Mesendoderm (in vitro differentiated cells): Measurements from ENCODE around the gene MMP14.

Experiments used
- DNase-seq: peaks from one replicate; pipeline ENCODE4 v3.0.0; 2013
- H2AK5ac ChIP-seq: 2 replicates; pipeline ENCODE4 v1.6.1; 2013; ENCODE audit warnings: low read length, inconsistent platforms
- H2BK120ac ChIP-seq: 2 replicates; pipeline ENCODE4 v1.6.1; 2013; ENCODE audit warnings: low read depth, mild to moderate bottlenecking, low read length, moderate library complexity, mixed read lengths
- H2BK15ac ChIP-seq: replicated peaks from 2 replicates; pipeline ENCODE4 v1.6.1; 2013; ENCODE audit warnings: low read depth, mild to moderate bottlenecking, moderate library complexity
- H2BK5ac ChIP-seq: 2 replicates; pipeline ENCODE4 v1.6.1; 2013; ENCODE audit warnings: low read length, inconsistent platforms
- H3K18ac ChIP-seq: 2 replicates; pipeline ENCODE4 v1.6.1; 2013; ENCODE audit warnings: mild to moderate bottlenecking, low read length, mixed read lengths
- H3K23ac ChIP-seq: one replicate; pipeline ENCODE4 v1.6.1; 2013; ENCODE audit warnings: low read length
- H3K27ac ChIP-seq: 2 replicates; pipeline ENCODE4 v1.5.1; 2013; ENCODE audit warnings: low read depth, mild to moderate bottlenecking, inconsistent platforms, low read length, moderate library complexity
- H3K27me3 ChIP-seq: 2 replicates; pipeline ENCODE4 v1.6.1; 2013; ENCODE audit warnings: low read length, control low read depth, mild to moderate bottlenecking, inconsistent platforms; ENCODE audit not compliant: insufficient read depth, poor library complexity
- H3K36me3 ChIP-seq: 2 replicates; pipeline ENCODE4 v1.6.1; 2013; ENCODE audit warnings: low read length, inconsistent platforms; ENCODE audit not compliant: control insufficient read depth, insufficient read depth
- H3K4ac ChIP-seq: one replicate; pipeline ENCODE4 v1.6.1; 2013; ENCODE audit warnings: low read depth, mild to moderate bottlenecking, low read length, moderate library complexity
- H3K4me1 ChIP-seq: 2 replicates; pipeline ENCODE4 v1.6.1; 2013; ENCODE audit warnings: low read depth, low read length, inconsistent platforms; ENCODE audit not compliant: control insufficient read depth
- H3K4me2 ChIP-seq: 2 replicates; pipeline ENCODE4 v1.6.1; 2013; ENCODE audit warnings: low read length
- H3K4me3 ChIP-seq: 2 replicates; pipeline ENCODE4 v1.5.1; 2013; ENCODE audit warnings: mild to moderate bottlenecking, low read length
- H3K56ac ChIP-seq: one replicate; pipeline ENCODE4 v1.6.1; 2013; ENCODE audit warnings: low read length
- H3K79me1 ChIP-seq: 2 replicates; pipeline ENCODE4 v1.6.1; 2013; ENCODE audit warnings: low read length, inconsistent platforms
- H3K79me2 ChIP-seq: 2 replicates; pipeline ENCODE4 v1.6.1; 2013; ENCODE audit warnings: mild to moderate bottlenecking, low read length; ENCODE audit not compliant: control insufficient read depth, insufficient read depth
- H3K9ac ChIP-seq: 2 replicates; pipeline ENCODE4 v1.6.1; 2013; ENCODE audit warnings: low read length, inconsistent platforms
- H4K5ac ChIP-seq: one replicate; pipeline ENCODE4 v1.6.1; 2013; ENCODE audit warnings: low read length
- H4K8ac ChIP-seq: one replicate; pipeline ENCODE4 v1.6.1; 2013; ENCODE audit warnings: low read depth, mild to moderate bottlenecking, control low read depth, low read length, moderate library complexity
- WGBS: extraction: QIAGEN DNeasy Blood & Tissue Kit; methylation state at CpG from one replicate; pipeline ENCODE4 v1.1.7; 2013; ENCODE audit warnings: low lambda C conversion rate, missing lambda C conversion rate; ENCODE audit not compliant: insufficient coverage; ENCODE audit errors: extremely low coverage; 5-methylcytosine and 5-hydroxymethylcytosine counted together

Gene MMP14

GRCh38 chr14:22871224-22872032 is 35.0 kb downstream of the MMP14 start, which contains the start of gene LRP10:
Gene LRP10 (plus strand): TSS chr14:22871740. CDS start chr14:22872304, 564 bp downstream.
- Histone ChIP-seq H3K4me1 (no peaks in the 10 kb centered on the region), H4K5ac (no peak within 1 kb of the TSS), H3K27ac (peak within 1 kb of the TSS; percentile 99), H2AK5ac (peak within 1 kb of the TSS; percentile 22), H3K4me2 (peak within 1 kb of the TSS; percentile 93), H3K79me2 (no peaks in the 10 kb centered on the region), H3K18ac (peak within 1 kb of the TSS; percentile 97), H3K23ac (peak within 1 kb of the TSS; percentile 89), H3K79me1 (peaks cover 2% of the 10 kb centered on the region), H3K36me3 (peaks cover 8% of the 10 kb centered on the region), H3K4ac (peak within 1 kb of the TSS; percentile 95), H3K4me3 (peak within 1 kb of the TSS; percentile 94), H2BK120ac (peak within 1 kb of the TSS; percentile 56), H3K56ac (peak within 1 kb of the TSS; percentile 96), H2BK15ac (peak within 1 kb of the TSS; percentile 61), H4K8ac (peak within 1 kb of the TSS; percentile 43), H2BK5ac (peak within 1 kb of the TSS; percentile 99), H3K9ac (peak within 1 kb of the TSS; percentile 97), H3K27me3 (no peaks in the 10 kb centered on the region)
- no CpG with 5 or more reads among the region's 50 CpGs for WGBS
- DNase-seq: peak; percentile 98

GRCh38 chr14:22872033-22872832 is 35.8 kb downstream of the MMP14 start:
- Histone ChIP-seq H2AK5ac (no peak overlapping the region), H2BK15ac (peak overlapping the region; percentile 61), H3K4me1 (no peaks in the 10 kb centered on the region), H2BK5ac (peak overlapping the region; percentile 90), H3K27me3 (no peaks in the 10 kb centered on the region), H3K27ac (peak overlapping the region; percentile 99), H3K4me2 (peak overlapping the region; percentile 77), H3K23ac (peak overlapping the region; percentile 89), H3K79me2 (no peaks in the 10 kb centered on the region), H2BK120ac (peak overlapping the region; percentile 56), H3K79me1 (peaks cover 2% of the 10 kb centered on the region), H3K36me3 (peaks cover 9% of the 10 kb centered on the region), H4K5ac (no peak overlapping the region), H4K8ac (peak overlapping the region; percentile 43), H3K4me3 (peak overlapping the region; percentile 94), H3K56ac (peak overlapping the region; percentile 96), H3K4ac (peak overlapping the region; percentile 95), H3K9ac (peak overlapping the region; percentile 97), H3K18ac (peak overlapping the region; percentile 97)
- DNase-seq: peak; percentile 97
- no CpG with 5 or more reads among the region's 45 CpGs for WGBS

GRCh38 chr14:22872833-22873520 is 36.6 kb downstream of the MMP14 start:
- H4K8ac ChIP-seq: no peak overlapping the region
- no peak overlapping the region for H3K27ac ChIP-seq
- H3K18ac ChIP-seq: no peak overlapping the region
- no peaks in the 10 kb centered on the region for H3K4me1 ChIP-seq
- no peak overlapping the region for H2BK120ac ChIP-seq
- no peak overlapping the region for H3K23ac ChIP-seq
- peak overlapping the region; percentile 23 for H3K4me2 ChIP-seq
- H3K27me3 ChIP-seq: no peaks in the 10 kb centered on the region
- no peak overlapping the region for H2BK15ac ChIP-seq
- no peaks in the 10 kb centered on the region for H3K79me2 ChIP-seq
- peak overlapping the region; percentile 66 for H3K56ac ChIP-seq
- H3K9ac ChIP-seq: peak overlapping the region; percentile 62
- no peak overlapping the region for H4K5ac ChIP-seq
- peak overlapping the region; percentile 5 for H3K4me3 ChIP-seq
- H3K36me3 ChIP-seq: peaks cover 9% of the 10 kb centered on the region
- DNase-seq: no peak
- no peak overlapping the region for H2AK5ac ChIP-seq
- peaks cover 2% of the 10 kb centered on the region for H3K79me1 ChIP-seq
- H2BK5ac ChIP-seq: no peak overlapping the region
- H3K4ac ChIP-seq: no peak overlapping the region
- no CpG with 5 or more reads among the region's 10 CpGs for WGBS

GRCh38 chr14:22875003-22875747 is 38.8 kb downstream of the MMP14 start:
- no peak overlapping the region for H3K23ac ChIP-seq
- no peak overlapping the region for H4K5ac ChIP-seq
- H3K18ac ChIP-seq: no peak overlapping the region
- H2BK15ac ChIP-seq: no peak overlapping the region
- no peak overlapping the region for H2BK5ac ChIP-seq
- DNase-seq: no peak
- H2BK120ac ChIP-seq: no peak overlapping the region
- no peak overlapping the region for H3K4me3 ChIP-seq
- no peak overlapping the region for H3K27ac ChIP-seq
- H3K4me2 ChIP-seq: no peak overlapping the region
- H4K8ac ChIP-seq: no peak overlapping the region
- WGBS: no CpG with 5 or more reads among the region's 15 CpGs
- H3K56ac ChIP-seq: no peak overlapping the region
- peaks cover 2% of the 10 kb centered on the region for H3K79me1 ChIP-seq
- H3K4me1 ChIP-seq: no peaks in the 10 kb centered on the region
- H3K36me3 ChIP-seq: peaks cover 10% of the 10 kb centered on the region
- H3K27me3 ChIP-seq: no peaks in the 10 kb centered on the region
- H3K79me2 ChIP-seq: no peaks in the 10 kb centered on the region
- H3K9ac ChIP-seq: no peak overlapping the region
- H2AK5ac ChIP-seq: no peak overlapping the region
- H3K4ac ChIP-seq: no peak overlapping the region

GRCh38 chr14:22875748-22876319 is 39.4 kb downstream of the MMP14 start:
- H3K79me2 ChIP-seq: no peaks in the 10 kb centered on the region
- peaks cover 10% of the 10 kb centered on the region for H3K36me3 ChIP-seq
- H3K18ac ChIP-seq: no peak overlapping the region
- WGBS: no CpG with 5 or more reads among the region's 20 CpGs
- no peaks in the 10 kb centered on the region for H3K27me3 ChIP-seq
- H4K8ac ChIP-seq: no peak overlapping the region
- no peak overlapping the region for H3K4ac ChIP-seq
- H3K4me3 ChIP-seq: no peak overlapping the region
- no peak overlapping the region for H3K9ac ChIP-seq
- H2BK5ac ChIP-seq: no peak overlapping the region
- no peak for DNase-seq
- peaks cover 2% of the 10 kb centered on the region for H3K79me1 ChIP-seq
- no peak overlapping the region for H2AK5ac ChIP-seq
- no peak overlapping the region for H2BK15ac ChIP-seq
- H3K4me1 ChIP-seq: no peaks in the 10 kb centered on the region
- no peak overlapping the region for H3K27ac ChIP-seq
- no peak overlapping the region for H2BK120ac ChIP-seq
- H3K4me2 ChIP-seq: no peak overlapping the region
- H4K5ac ChIP-seq: no peak overlapping the region
- no peak overlapping the region for H3K23ac ChIP-seq
- H3K56ac ChIP-seq: no peak overlapping the region
